HFFc6 (cell line): ENCODE measurements around the gene SLC38A3. TPM values are rescaled to one million over a fixed set of nuclear protein-coding genes. Genes with fewer than 3 reads are reported as not detected.

Source experiments
- DNase-seq: peaks from one replicate; pipeline ENCODE4 v3.0.0-alpha.2; 2018
- H3K27ac Mint-ChIP-seq: 2 replicates; pipeline ENCODE4 v1.8.0; 2020; ENCODE audit warnings: mild to moderate bottlenecking, mixed read lengths
- H3K27me3 Mint-ChIP-seq: 2 replicates; pipeline ENCODE4 v1.8.0; 2021; ENCODE audit warnings: mild to moderate bottlenecking, moderate library complexity, mixed read lengths; ENCODE audit not compliant: insufficient read depth
- H3K36me3 Mint-ChIP-seq: 2 replicates; pipeline ENCODE4 v1.8.0; 2021; ENCODE audit warnings: low read depth, mixed read lengths
- H3K4me1 Mint-ChIP-seq: 2 replicates; pipeline ENCODE4 v1.8.0; 2020; ENCODE audit warnings: low read depth, mixed read lengths
- H3K4me3 Mint-ChIP-seq: 2 replicates; pipeline ENCODE4 v1.8.0; 2020; ENCODE audit warnings: mild to moderate bottlenecking, moderate library complexity, mixed read lengths
- H3K9me3 Mint-ChIP-seq: 2 replicates; pipeline ENCODE4 v1.8.0; 2020; ENCODE audit warnings: mild to moderate bottlenecking, mixed read lengths
- CTCF ChIP-seq: fragments of 200-600 bp; sonication (generic); IDR thresholded peaks from 2 replicates; pipeline ENCODE4 v1.5.0; 2021; ENCODE audit warnings: antibody characterized with exemption, mild to moderate bottlenecking
- total RNA-seq, 6 experiments: library from RNA; stranded (reverse); fragmentation: NEBNext Ultra II Directional; extraction: Animal tissue kit (Norgen Biotek cat#: 25700); gene quantifications; 2 replicates in 1 of 6; 3 replicates in 5 of 6; pipeline ENCODE4 v1.2.3, GENCODE V29; 2021

SLC38A3 gene
- total RNA-seq, 6 experiments from 2014 or later, result 0.16 to 0.24 TPM; not detected in 4

GRCh38 chr3:50196253-50196801, 8.7 kb upstream of the SLC38A3 start:
- no peaks in the 10 kb centered on the region for H3K9me3 Mint-ChIP-seq
- DNase-seq, result no peak
- H3K36me3 Mint-ChIP-seq, result no peaks in the 10 kb centered on the region
- no peak overlapping the region for H3K27ac Mint-ChIP-seq
- H3K4me1 Mint-ChIP-seq, result no peaks in the 10 kb centered on the region
- peaks cover 21% of the 10 kb centered on the region for H3K27me3 Mint-ChIP-seq
- H3K4me3 Mint-ChIP-seq, result no peak overlapping the region
- no peak for TF ChIP-seq CTCF

- DNase-seq, result no peak
These were observed 3.3 kb upstream of the SLC38A3 start for GRCh38 chr3:50201573-50202315.

GRCh38 chr3:50202353-50203112, 2.5 kb upstream of the SLC38A3 start:
- DNase-seq, result no peak
- Mint-ChIP-seq H3K27ac (no peak overlapping the region), H3K4me1 (0 out of 2 replicates have a peak, but pooled peaks cover 5% of the 10 kb centered on the region), H3K27me3 (peaks cover 42% of the 10 kb centered on the region), H3K9me3 (no peaks in the 10 kb centered on the region), H3K4me3 (no peak overlapping the region), H3K36me3 (no peaks in the 10 kb centered on the region)
- TF ChIP-seq CTCF, result no peak

More at GRCh38 chr3:50201573-50202315, 3.3 kb upstream of the SLC38A3 start:
- no peaks in the 10 kb centered on the region for H3K36me3 Mint-ChIP-seq
- no peak overlapping the region for H3K4me3 Mint-ChIP-seq
- 0 out of 2 replicates have a peak, but pooled peaks cover 5% of the 10 kb centered on the region for H3K4me1 Mint-ChIP-seq
- H3K27me3 Mint-ChIP-seq, result peaks cover 43% of the 10 kb centered on the region
- H3K9me3 Mint-ChIP-seq, result no peaks in the 10 kb centered on the region
- TF ChIP-seq CTCF, result no peak
- no peak overlapping the region for H3K27ac Mint-ChIP-seq

GRCh38 chr3:50203113-50203808, 1.8 kb upstream of the SLC38A3 start:
- H3K4me1 Mint-ChIP-seq, result 0 out of 2 replicates have a peak, but pooled peaks cover 5% of the 10 kb centered on the region
- H3K27me3 Mint-ChIP-seq, result peaks cover 39% of the 10 kb centered on the region
- no peak overlapping the region for H3K27ac Mint-ChIP-seq
- no peak overlapping the region for H3K4me3 Mint-ChIP-seq
- no peaks in the 10 kb centered on the region for H3K36me3 Mint-ChIP-seq
- H3K9me3 Mint-ChIP-seq, result no peaks in the 10 kb centered on the region
- TF ChIP-seq CTCF, result no peak
- DNase-seq, result no peak
